K562 (cell line): ENCODE data around the gene PDCD10. TPM values are rescaled to one million over a fixed set of nuclear protein-coding genes. Genes with fewer than 3 reads are reported as not detected.

Source experiments
- BRCA1 ChIP-seq, 2 experiments: fragments of 450-650 bp in 1 of 2; sonication (generic) in 1 of 2; formaldehyde crosslinking in 1 of 2; IDR thresholded peaks; 2 replicates each; pipeline versions ENCODE4 v1.5.0 to v1.6.1; 2017 to 2020; ENCODE audit warnings: mild to moderate bottlenecking in 1 of 2, missing genetic modification reagents in 1 of 2
- CREB3L1 ChIP-seq: fragments of 450-650 bp; IDR thresholded peaks from 2 replicates; pipeline ENCODE4 v1.6.1; 2014; ENCODE audit warnings: low read depth, mild to moderate bottlenecking, moderate library complexity, borderline replicate concordance
- GABPA ChIP-seq: fragments of 200-800 bp; sonication (Bioruptor generic); conservative IDR thresholded peaks from 2 replicates; pipeline ENCODE4 v1.6.1; 2016; ENCODE audit warnings: low read depth, missing genetic modification characterization, missing compliant biosample characterization
- HDAC3 ChIP-seq: fragments of 450-650 bp; IDR thresholded peaks from 2 replicates; pipeline ENCODE4 v1.6.1; 2018; ENCODE audit warnings: borderline replicate concordance, mild to moderate bottlenecking, moderate library complexity; ENCODE audit not compliant: partially characterized antibody
- KAT7 ChIP-seq: sonication (generic); formaldehyde crosslinking; IDR thresholded peaks from 2 replicates; pipeline ENCODE4 v1.8.0; 2022; ENCODE audit warnings: missing genetic modification reagents, mild to moderate bottlenecking, borderline replicate concordance
- MIER1 ChIP-seq: fragments of 450-650 bp; IDR thresholded peaks from 2 replicates; pipeline ENCODE4 v1.6.1; 2016; ENCODE audit warnings: antibody characterized with exemption, mild to moderate bottlenecking, low read depth
- NCOA1 ChIP-seq: fragments of 450-650 bp; IDR thresholded peaks from 2 replicates; pipeline ENCODE4 v1.6.1; 2016; ENCODE audit warnings: low read depth
- NELFE ChIP-seq: IDR thresholded peaks from 2 replicates; pipeline ENCODE4 v1.6.1; 2011; ENCODE audit warnings: mild to moderate bottlenecking; ENCODE audit not compliant: insufficient read depth, insufficient read length
- NFE2 ChIP-seq: IDR thresholded peaks from 2 replicates; pipeline ENCODE4 v1.6.1; 2014; ENCODE audit warnings: antibody characterized with exemption, low read depth
- NFIC ChIP-seq: fragments of 450-650 bp; IDR thresholded peaks from 2 replicates; pipeline ENCODE4 v1.6.1; 2017; ENCODE audit warnings: mild to moderate bottlenecking, inconsistent platforms
- NR2C2 ChIP-seq, 2 experiments: fragments of 200-800 bp in 1 of 2; sonication (Bioruptor generic) in 1 of 2; sonication (generic) in 1 of 2; formaldehyde crosslinking in 1 of 2; IDR thresholded peaks; 2 replicates each; pipeline versions ENCODE4 v1.6.1 to v1.8.0; 2016 to 2022; ENCODE audit warnings: mild to moderate bottlenecking in 1 of 2, missing compliant biosample characterization in 1 of 2, missing genetic modification characterization in 1 of 2, missing genetic modification reagents in 1 of 2
- PTBP1 ChIP-seq: fragments of 200-400 bp; formaldehyde crosslinking; IDR thresholded peaks from 2 replicates; pipeline ENCODE4 v1.6.1; 2017; ENCODE audit warnings: low read depth, low read length
- RBFOX2 ChIP-seq: fragments of 200-400 bp; formaldehyde crosslinking; IDR thresholded peaks from 2 replicates; pipeline ENCODE4 v1.6.1; 2017; ENCODE audit warnings: low read depth, mild to moderate bottlenecking, low read length, moderate library complexity
- TOE1 ChIP-seq, 2 experiments: fragments of 450-650 bp in 1 of 2; sonication (generic) in 1 of 2; formaldehyde crosslinking in 1 of 2; IDR thresholded peaks; 2 replicates each; pipeline versions ENCODE4 v1.7.1 to v1.8.0; 2016 to 2022; ENCODE audit warnings: borderline replicate concordance in 2 of 2, mild to moderate bottlenecking in 2 of 2, antibody characterized with exemption in 1 of 2, inconsistent platforms in 1 of 2, low read depth in 1 of 2, missing genetic modification reagents in 1 of 2, moderate library complexity in 1 of 2
- YBX1 ChIP-seq: fragments of 450-650 bp; IDR thresholded peaks from 2 replicates; pipeline ENCODE4 v1.7.1; 2016; ENCODE audit warnings: mild to moderate bottlenecking
- ZBTB17 ChIP-seq: fragments of 450-650 bp; formaldehyde crosslinking; IDR thresholded peaks from 2 replicates; pipeline ENCODE4 v1.4.0; 2020; ENCODE audit warnings: mild to moderate bottlenecking
- ZNF766 ChIP-seq: fragments of 200-800 bp; sonication (Bioruptor generic); conservative IDR thresholded peaks from 2 replicates; pipeline ENCODE4 v1.6.1; 2016; ENCODE audit warnings: missing genetic modification characterization, missing compliant biosample characterization
- polyA plus RNA-seq, 8 experiments: library from polyadenylated mRNA; depleted of rRNA in 4 of 8; stranded (reverse) in 5 of 8; unstranded in 3 of 8; fragments of >200 nt; fragmentation: Nextera tagmentation in 2 of 8; fragmentation: Illumina TruSeq in 1 of 8; extraction: Ambion mirVana in 2 of 8; extraction: Trizol in 1 of 8; gene quantifications; 2 replicates each; pipeline versions ENCODE4 v1.2.1 to v1.2.3, GENCODE V29; 2011 to 2014; ENCODE audit warnings: inconsistent platforms in 1 of 8, missing spikeins in 1 of 8
- total RNA-seq, 7 experiments: library from RNA; depleted of rRNA in 6 of 7; stranded (reverse); fragments of >200 nt in 6 of 7; fragmentation: Illumina TruSeq in 2 of 7; extraction: Trizol in 2 of 7; gene quantifications; 2 replicates each; pipeline versions ENCODE4 v1.2.1 to v1.2.3, GENCODE V29; 2011 to 2021; ENCODE audit warnings: low replicate concordance in 1 of 7

Gene PDCD10
- total and polyA plus RNA-seq, 9 of the 15 experiments (the other 6 are each of a cell fraction or from before 2014, with no cell fraction given): 121 to 476 (median 232) TPM

GRCh38 chr3:167734498-167735232, at the start of gene PDCD10 (continued):
- TF ChIP-seq CREB3L1 (peak; percentile 87), NFE2 (peak; percentile 0; the same call in 1 of the 2 replicates), YBX1 (no peak), NELFE (no peak), NCOA1 (peak; percentile 76), NR2C2 (CRISPR knock-in tag; IDR thresholded peaks at IDR 0.05) (peak; percentile 66; the same call in 1 of the 2 replicates), NR2C2 (tag; IDR thresholded peaks at IDR 0.05) (peak; percentile 89), ZNF766 (peak; percentile 83), ZBTB17 (CRISPR knock-in tag) (peak; percentile 43; the same call in 1 of the 2 replicates), GABPA (tag) (peak; percentile 93), MIER1 (no peak), RBFOX2 (peak; percentile 93), PTBP1 (no peak), HDAC3 (peak; percentile 100), KAT7 (CRISPR knock-in tag) (peak; percentile 90; the same call in 1 of the 2 replicates), TOE1 (IDR thresholded peaks at IDR 0.05; ENCODE audit: borderline replicate concordance) (peak; percentile 46), TOE1 (CRISPR knock-in tag; IDR thresholded peaks at IDR 0.05; ENCODE audit: borderline replicate concordance, low read depth) (no peak), NFIC (peak; percentile 50), BRCA1 (IDR thresholded peaks at IDR 0.05) (no peak), BRCA1 (CRISPR knock-in tag; IDR thresholded peaks at IDR 0.05) (no peak)
